GM21576 (cell line): ENCODE measurements around the gene COPS7B.

Source experiments
- ATAC-seq: cut with Tn5 transposase; IDR thresholded peaks from one replicate; pipeline ENCODE4 v1.9.1; 2021; ENCODE audit warnings: mild to moderate bottlenecking, moderate library complexity; ENCODE audit not compliant: unreplicated experiment

COPS7B gene

GRCh38 chr2:231785413-231785812, 832 bp upstream of the COPS7B start:
- no peak for ATAC-seq

- ATAC-seq, result no peak
Measured at GRCh38 chr2:231785822-231786176, 446 bp upstream of the COPS7B start.

GRCh38 chr2:231786917-231787292, 660 bp downstream of the COPS7B start:
- no peak for ATAC-seq

GRCh38 chr2:231791107-231791506, 4.9 kb downstream of the COPS7B start:
- ATAC-seq, result no peak

GRCh38 chr2:231794383-231794782, 8.1 kb downstream of the COPS7B start:
- ATAC-seq, result no peak

GRCh38 chr2:231795525-231796327, 9.5 kb downstream of the COPS7B start:
- ATAC-seq, result no peak

- no peak for ATAC-seq
Measured at GRCh38 chr2:231800493-231801091, 14.3 kb downstream of the COPS7B start.

- ATAC-seq, result no peak
Measured at GRCh38 chr2:231803501-231804138, 17.4 kb downstream of the COPS7B start.

GRCh38 chr2:231807020-231807419, 20.8 kb downstream of the COPS7B start:
- no peak for ATAC-seq

- no peak for ATAC-seq
Measured at GRCh38 chr2:231810905-231811304, 24.7 kb downstream of the COPS7B start.

- ATAC-seq, result no peak
Measured at GRCh38 chr2:231816327-231817026, 30.2 kb downstream of the COPS7B start.

- no peak for ATAC-seq
Measured at GRCh38 chr2:231819447-231820042, 33.3 kb downstream of the COPS7B start.

GRCh38 chr2:231820786-231821303, 34.6 kb downstream of the COPS7B start:
- no peak for ATAC-seq

- ATAC-seq, result no peak
Measured at GRCh38 chr2:231821908-231822307, 35.7 kb downstream of the COPS7B start.

- ATAC-seq, result no peak
Measured at GRCh38 chr2:231853105-231853504, 66.9 kb downstream of the COPS7B start.

GRCh38 chr2:231854616-231855125, 68.4 kb downstream of the COPS7B start:
- no peak for ATAC-seq

GRCh38 chr2:231856959-231857358, 70.7 kb downstream of the COPS7B start:
- ATAC-seq, result no peak
